ENCODE data around the gene CFAP68.
"Not testable (repeated sequence)": the region's sequence is repeated elsewhere in the genome, so short reads cannot be mapped to it uniquely, and the experiment has no call there.

The CFAP68 gene

DNA sequence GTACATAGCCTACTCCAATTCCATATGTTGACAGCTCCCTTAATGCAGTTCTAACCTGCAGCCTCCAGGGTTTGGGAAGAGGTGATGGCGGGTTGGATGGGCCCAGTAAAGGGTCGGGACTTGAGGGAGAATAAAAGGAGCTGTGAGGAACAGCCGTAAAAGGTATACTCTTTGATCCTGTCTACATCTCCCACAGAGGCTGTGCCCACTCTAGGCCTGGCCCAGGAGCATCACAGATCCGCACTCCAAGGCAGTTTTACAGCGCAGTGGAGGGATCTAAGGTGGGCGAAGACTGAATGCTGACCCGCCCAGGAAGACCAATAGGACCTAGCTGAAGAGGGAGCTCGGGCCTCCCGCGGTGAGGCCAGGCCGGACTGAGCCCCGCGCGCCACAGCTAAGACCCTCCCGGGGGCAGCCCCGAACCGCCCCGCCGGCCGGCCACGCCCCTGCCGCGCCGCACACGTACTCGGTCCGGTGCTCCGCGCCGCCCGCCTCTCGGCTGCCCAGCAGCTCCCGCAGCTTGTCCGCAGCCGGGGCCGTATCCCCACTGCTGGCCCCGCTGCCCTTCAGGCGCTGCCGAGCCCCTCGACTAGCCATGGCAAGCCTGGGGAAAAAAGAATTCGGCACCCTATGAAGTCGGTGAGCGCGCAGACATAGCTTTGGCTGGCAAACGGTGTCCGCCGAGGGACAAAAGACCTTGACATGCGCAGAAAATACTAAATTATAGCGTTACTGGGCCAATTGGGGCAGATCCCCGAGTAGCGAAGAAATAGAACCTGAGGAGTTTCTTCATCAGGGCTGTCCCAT lies 8.3 kb upstream of the CFAP68 start, which contains the start of gene ALG9:
TSS of gene ALG9 (minus strand) at position 696 of the 807 bp plus-strand sequence. CDS start at position 597, 99 bp downstream.
- Histone ChIP-seq H3K9me3 (ENCODE audit: control insufficient read depth, low read length) (no peaks in the 10 kb centered on the region), H3K9ac (ENCODE audit: low read length) (peak within 1 kb of the TSS; percentile 96), H3K4me3 (ENCODE audit: low read length) (peak within 1 kb of the TSS; percentile 87), H3K36me3 (ENCODE audit: control insufficient read depth, insufficient read depth, low read length, severe bottlenecking) (peaks cover 36% of the 10 kb centered on the region), H3K27me3 (replicated peaks; ENCODE audit: control insufficient read depth, insufficient read depth, low read length) (no peaks in the 10 kb centered on the region), H3K4me1 (ENCODE audit: control insufficient read depth, insufficient read depth, low read length) (peaks cover 8% of the 10 kb centered on the region)
- DNase-seq (ENCODE audit: low read depth): peak; percentile 83

DNA sequence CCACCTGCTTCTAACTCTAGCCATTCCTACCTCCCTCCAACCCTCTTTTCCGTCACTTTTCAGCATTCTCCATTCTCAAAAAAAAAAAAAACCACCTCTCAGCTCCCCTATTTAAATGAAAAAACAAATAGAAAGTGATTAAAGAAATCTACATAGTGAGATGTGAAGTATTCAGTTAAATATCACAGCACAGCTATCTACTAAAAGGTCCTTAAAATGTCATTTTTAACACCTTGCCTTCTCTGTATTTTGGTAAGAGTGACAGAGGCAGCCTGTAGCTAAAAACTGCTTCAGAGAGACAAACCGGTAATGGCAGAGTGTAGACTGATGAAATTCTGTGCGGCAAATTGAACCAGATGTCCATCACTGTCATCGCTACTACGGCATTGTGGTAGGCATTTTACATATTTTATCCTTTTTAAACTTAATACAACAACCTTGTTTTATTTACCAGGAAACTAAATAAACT lies 7.6 kb upstream of the CFAP68 start:
- Histone ChIP-seq H3K9me3 (ENCODE audit: control insufficient read depth, low read length) (no peaks in the 10 kb centered on the region), H3K4me3 (ENCODE audit: low read length) (peak overlapping the region; percentile 87), H3K27me3 (replicated peaks; ENCODE audit: control insufficient read depth, insufficient read depth, low read length) (no peaks in the 10 kb centered on the region), H3K36me3 (ENCODE audit: control insufficient read depth, insufficient read depth, low read length, severe bottlenecking) (peaks cover 31% of the 10 kb centered on the region), H3K9ac (ENCODE audit: low read length) (peak overlapping the region; percentile 96), H3K4me1 (ENCODE audit: control insufficient read depth, insufficient read depth, low read length) (peaks cover 8% of the 10 kb centered on the region)
- peak; percentile 27 for DNase-seq (ENCODE audit: low read depth)

DNA sequence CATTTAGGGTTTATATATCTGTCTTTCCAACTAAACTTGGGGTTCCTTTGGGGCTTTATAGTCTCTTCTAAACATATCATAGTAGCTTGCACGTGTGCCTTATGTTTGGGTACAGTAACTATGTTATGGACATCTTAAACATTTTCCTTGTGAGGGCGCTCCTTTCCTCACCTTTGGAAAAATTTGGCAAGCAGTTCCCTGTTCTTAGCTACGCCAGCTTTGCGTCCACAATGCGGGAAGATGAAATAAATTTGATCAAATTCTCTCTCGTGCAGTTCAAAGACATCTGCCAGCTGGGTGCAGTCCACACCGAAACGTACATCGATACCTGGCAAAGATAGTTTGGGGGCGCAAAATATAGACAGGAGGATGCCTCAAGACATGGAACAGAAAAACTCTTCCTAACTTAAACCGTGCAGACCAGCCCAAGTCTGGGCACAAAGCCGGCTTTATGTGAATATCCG lies 924 bp upstream of the CFAP68 start:
- H3K9ac ChIP-seq (ENCODE audit: low read length): peak overlapping the region; percentile 82
- peaks cover 9% of the 10 kb centered on the region for H3K36me3 ChIP-seq (ENCODE audit: control insufficient read depth, insufficient read depth, low read length, severe bottlenecking)
- no peaks in the 10 kb centered on the region for H3K27me3 ChIP-seq (replicated peaks; ENCODE audit: control insufficient read depth, insufficient read depth, low read length)
- peak; percentile 30 for DNase-seq (ENCODE audit: low read depth)
- H3K4me1 ChIP-seq (ENCODE audit: control insufficient read depth, insufficient read depth, low read length): peaks cover 11% of the 10 kb centered on the region
- no peaks in the 10 kb centered on the region for H3K9me3 ChIP-seq (ENCODE audit: control insufficient read depth, low read length)
- H3K4me3 ChIP-seq (ENCODE audit: low read length): peak overlapping the region; percentile 83

DNA sequence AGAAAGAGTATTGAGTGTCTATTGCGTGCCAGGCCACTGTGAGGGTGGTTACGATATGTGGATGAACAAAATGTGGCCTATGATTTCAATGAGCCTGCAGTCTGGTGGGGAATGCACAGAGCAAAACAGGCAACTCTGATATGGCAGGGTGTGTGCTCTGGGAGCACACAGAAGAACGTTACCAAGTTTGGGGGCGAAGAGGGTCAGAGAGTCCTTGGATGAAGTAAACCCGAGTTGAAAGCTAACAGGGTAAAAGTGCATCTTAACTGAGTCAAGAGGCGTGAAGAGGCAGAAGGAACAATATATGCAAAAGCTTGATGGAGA lies 258 bp downstream of the CFAP68 start:
- DNase-seq (ENCODE audit: low read depth): no peak
- H3K4me3 ChIP-seq (ENCODE audit: low read length): peak overlapping the region; percentile 83
- H3K36me3 ChIP-seq (ENCODE audit: control insufficient read depth, insufficient read depth, low read length, severe bottlenecking): peaks cover 9% of the 10 kb centered on the region
- no peaks in the 10 kb centered on the region for H3K9me3 ChIP-seq (ENCODE audit: control insufficient read depth, low read length)
- H3K4me1 ChIP-seq (ENCODE audit: control insufficient read depth, insufficient read depth, low read length): peaks cover 11% of the 10 kb centered on the region
- peak overlapping the region; percentile 82 for H3K9ac ChIP-seq (ENCODE audit: low read length)
- no peaks in the 10 kb centered on the region for H3K27me3 ChIP-seq (replicated peaks; ENCODE audit: control insufficient read depth, insufficient read depth, low read length)

DNA sequence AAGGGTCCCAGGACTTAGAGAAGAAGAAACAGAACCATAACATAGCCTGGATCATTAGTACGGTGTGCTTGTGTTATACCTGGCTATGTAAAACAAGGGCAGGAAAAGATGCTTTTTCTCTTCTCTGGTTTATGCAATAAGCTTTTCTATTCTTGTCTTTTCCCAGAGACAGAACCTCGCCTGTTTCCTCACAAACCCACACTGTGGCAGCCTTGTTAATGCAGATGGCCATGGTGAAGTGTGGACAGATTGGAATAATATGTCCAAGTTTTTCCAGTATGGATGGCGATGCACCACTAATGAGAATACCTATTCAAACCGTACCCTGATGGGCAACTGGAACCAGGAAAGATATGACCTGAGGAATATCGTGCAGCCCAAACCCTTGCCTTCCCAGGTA lies 2.9 kb downstream of the CFAP68 start:
- no peak overlapping the region for H3K9ac ChIP-seq (ENCODE audit: low read length)
- no peaks in the 10 kb centered on the region for H3K9me3 ChIP-seq (ENCODE audit: control insufficient read depth, low read length)
- no peak overlapping the region for H3K4me3 ChIP-seq (ENCODE audit: low read length)
- no peaks in the 10 kb centered on the region for H3K27me3 ChIP-seq (replicated peaks; ENCODE audit: control insufficient read depth, insufficient read depth, low read length)
- H3K36me3 ChIP-seq (ENCODE audit: control insufficient read depth, insufficient read depth, low read length, severe bottlenecking): no peaks in the 10 kb centered on the region
- no peak for DNase-seq (ENCODE audit: low read depth)
- peaks cover 11% of the 10 kb centered on the region for H3K4me1 ChIP-seq (ENCODE audit: control insufficient read depth, insufficient read depth, low read length)

DNA sequence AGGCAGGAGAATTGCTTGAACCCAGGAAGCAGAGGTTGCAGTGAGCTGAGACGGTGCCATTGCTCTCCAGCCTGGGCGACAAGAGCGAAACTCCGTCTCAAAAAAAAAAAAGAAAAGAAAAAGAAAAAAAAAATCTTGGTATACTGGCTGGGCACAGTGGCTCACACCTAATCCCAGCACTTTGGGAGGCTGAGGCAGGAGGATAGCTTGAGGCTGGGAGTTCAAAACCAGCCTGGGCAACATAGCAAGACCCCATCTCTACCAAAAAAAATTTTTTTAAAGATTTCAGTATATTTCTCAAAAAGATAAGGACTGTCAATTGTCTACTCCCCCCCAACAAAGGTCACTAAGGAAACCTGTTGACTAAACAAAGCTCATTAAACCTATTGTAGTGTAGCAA lies 5.7 kb downstream of the CFAP68 start:
- H3K9ac ChIP-seq (ENCODE audit: low read length); DNase-seq (ENCODE audit: low read depth); H3K27me3 ChIP-seq (replicated peaks; ENCODE audit: control insufficient read depth, insufficient read depth, low read length); H3K9me3 ChIP-seq (ENCODE audit: control insufficient read depth, low read length); H3K4me1 ChIP-seq (ENCODE audit: control insufficient read depth, insufficient read depth, low read length); H3K36me3 ChIP-seq (ENCODE audit: control insufficient read depth, insufficient read depth, low read length, severe bottlenecking); H3K4me3 ChIP-seq (ENCODE audit: low read length): not testable (repeated sequence)

DNA sequence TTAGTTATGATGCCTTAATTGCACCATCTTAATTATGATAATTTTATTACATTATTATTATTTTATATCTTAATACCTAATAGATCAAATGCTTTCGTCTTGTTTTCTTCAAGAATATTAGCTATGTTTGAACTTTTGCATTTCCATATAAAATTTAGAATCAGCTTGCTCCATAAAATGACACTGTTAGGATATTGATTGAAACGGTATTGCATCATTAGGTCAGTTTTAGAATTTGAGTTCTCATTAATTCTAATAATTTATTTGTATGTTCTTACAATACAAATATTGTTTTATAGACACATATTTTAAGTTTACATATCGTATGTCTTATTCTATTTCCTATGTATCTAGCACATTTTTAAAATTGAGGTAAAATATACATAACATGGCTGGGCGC lies 6.7 kb downstream of the CFAP68 start:
- Histone ChIP-seq H3K9me3 (ENCODE audit: control insufficient read depth, low read length) (no peaks in the 10 kb centered on the region), H3K4me1 (ENCODE audit: control insufficient read depth, insufficient read depth, low read length) (no peaks in the 10 kb centered on the region), H3K4me3 (ENCODE audit: low read length) (no peak overlapping the region), H3K9ac (ENCODE audit: low read length) (no peak overlapping the region), H3K36me3 (ENCODE audit: control insufficient read depth, insufficient read depth, low read length, severe bottlenecking) (no peaks in the 10 kb centered on the region), H3K27me3 (replicated peaks; ENCODE audit: control insufficient read depth, insufficient read depth, low read length) (no peaks in the 10 kb centered on the region)
- no peak for DNase-seq (ENCODE audit: low read depth)

DNA sequence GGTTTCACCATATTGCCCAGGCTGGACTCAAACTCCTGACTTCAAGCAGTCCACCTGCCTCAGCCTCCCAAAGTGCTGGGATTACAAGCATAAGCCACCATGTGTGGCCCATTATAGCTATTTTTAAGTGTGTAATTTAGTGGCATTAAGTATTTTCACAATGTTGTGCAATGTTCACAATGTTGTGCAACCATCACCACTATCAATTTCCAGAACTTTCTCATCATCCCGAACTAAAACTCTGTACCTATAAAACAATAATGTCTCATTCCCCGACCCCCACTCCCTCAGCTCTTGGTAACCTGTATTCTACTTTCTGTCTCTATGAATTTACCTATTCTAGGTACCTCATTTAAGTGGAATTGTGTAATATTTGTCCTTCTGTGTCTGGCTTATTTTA lies 7.5 kb downstream of the CFAP68 start:
- no peak overlapping the region for H3K4me3 ChIP-seq (ENCODE audit: low read length)
- no peaks in the 10 kb centered on the region for H3K36me3 ChIP-seq (ENCODE audit: control insufficient read depth, insufficient read depth, low read length, severe bottlenecking)
- no peak overlapping the region for H3K9ac ChIP-seq (ENCODE audit: low read length)
- no peaks in the 10 kb centered on the region for H3K4me1 ChIP-seq (ENCODE audit: control insufficient read depth, insufficient read depth, low read length)
- H3K27me3 ChIP-seq (replicated peaks; ENCODE audit: control insufficient read depth, insufficient read depth, low read length): no peaks in the 10 kb centered on the region
- no peaks in the 10 kb centered on the region for H3K9me3 ChIP-seq (ENCODE audit: control insufficient read depth, low read length)
- no peak for DNase-seq (ENCODE audit: low read depth)

DNA sequence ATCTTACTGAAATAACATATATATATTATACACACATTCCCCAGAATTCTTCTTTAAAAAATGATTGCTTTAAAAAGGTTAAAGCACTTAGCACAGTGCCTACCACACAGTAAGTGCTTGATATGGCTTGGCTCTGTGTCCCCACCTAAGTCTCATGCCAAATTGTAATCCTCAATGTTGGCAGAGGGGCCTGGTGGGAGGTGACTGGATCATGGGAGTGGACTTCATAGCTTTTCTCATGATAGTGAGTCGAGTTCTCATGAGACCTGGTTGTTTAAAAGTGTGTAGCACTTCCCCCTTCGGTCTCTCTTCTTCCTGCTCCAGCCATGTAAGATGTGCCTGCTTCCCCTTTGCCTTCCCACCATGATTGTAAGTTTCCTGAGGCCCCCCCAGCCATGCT lies 26.1 kb downstream of the CFAP68 start:
- Histone ChIP-seq H3K4me3 (ENCODE audit: low read length) (no peak overlapping the region), H3K9me3 (ENCODE audit: control insufficient read depth, low read length) (no peaks in the 10 kb centered on the region), H3K9ac (ENCODE audit: low read length) (no peak overlapping the region), H3K27me3 (replicated peaks; ENCODE audit: control insufficient read depth, insufficient read depth, low read length) (no peaks in the 10 kb centered on the region), H3K36me3 (ENCODE audit: control insufficient read depth, insufficient read depth, low read length, severe bottlenecking) (peaks cover 20% of the 10 kb centered on the region), H3K4me1 (ENCODE audit: control insufficient read depth, insufficient read depth, low read length) (peaks cover 31% of the 10 kb centered on the region)
- peak; percentile 67 for DNase-seq (ENCODE audit: low read depth)

DNA sequence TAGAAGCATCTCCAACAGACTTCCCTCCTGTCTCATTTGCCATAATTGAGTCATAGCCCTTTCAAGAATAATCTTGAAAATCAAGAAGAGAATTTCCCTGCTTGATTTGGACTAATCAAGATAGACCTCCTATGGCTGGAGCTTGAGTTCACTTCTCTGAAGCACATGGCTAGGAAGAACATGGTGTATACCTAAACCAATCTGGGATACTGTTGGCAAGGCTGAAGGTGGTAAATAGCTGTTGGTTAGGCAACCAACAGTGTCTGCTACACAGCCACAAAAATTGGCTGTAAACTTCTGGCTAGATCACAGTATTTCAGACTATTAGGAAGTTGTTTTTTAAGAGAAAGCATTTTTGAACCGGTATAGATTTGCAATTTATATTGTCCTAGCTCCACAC lies 27.3 kb downstream of the CFAP68 start:
- Histone ChIP-seq H3K27me3 (replicated peaks; ENCODE audit: control insufficient read depth, insufficient read depth, low read length) (no peaks in the 10 kb centered on the region), H3K9me3 (ENCODE audit: control insufficient read depth, low read length) (no peaks in the 10 kb centered on the region), H3K4me3 (ENCODE audit: low read length) (no peak overlapping the region), H3K4me1 (ENCODE audit: control insufficient read depth, insufficient read depth, low read length) (peaks cover 43% of the 10 kb centered on the region), H3K9ac (ENCODE audit: low read length) (no peak overlapping the region), H3K36me3 (ENCODE audit: control insufficient read depth, insufficient read depth, low read length, severe bottlenecking) (peaks cover 21% of the 10 kb centered on the region)
- DNase-seq (ENCODE audit: low read depth): peak; percentile 8

DNA sequence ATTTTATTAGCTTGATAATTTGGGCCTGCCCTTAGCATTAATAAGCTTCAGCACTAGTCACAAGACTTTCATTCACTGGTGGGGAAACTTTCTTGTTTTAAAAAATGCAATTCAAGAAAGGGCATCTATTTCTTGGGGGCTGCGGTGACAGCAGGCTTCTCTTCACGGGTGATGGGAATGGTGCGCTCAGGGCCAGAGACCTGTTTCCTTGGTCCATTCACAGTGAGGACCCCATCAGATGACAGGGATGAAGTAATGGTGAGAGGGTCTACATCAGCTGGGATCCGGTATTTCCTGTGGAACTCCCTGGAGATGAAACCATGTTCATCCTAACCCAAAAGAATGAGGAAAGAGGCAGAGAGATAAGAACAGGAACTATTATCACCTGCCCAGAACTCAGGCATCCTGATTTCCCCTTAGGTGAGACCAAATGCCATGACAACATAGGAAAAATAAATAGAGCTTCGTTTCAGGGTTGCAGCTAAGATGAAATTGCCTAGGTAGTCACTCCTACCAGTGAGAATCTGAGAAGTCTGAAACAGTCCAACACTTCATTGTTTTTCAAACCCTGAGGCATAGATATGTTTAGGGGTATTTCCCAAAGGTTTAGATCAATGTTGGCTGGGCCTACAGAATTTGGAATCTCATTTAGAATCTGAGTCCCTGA lies 29.4 kb downstream of the CFAP68 start:
- Histone ChIP-seq H3K9me3 (ENCODE audit: control insufficient read depth, low read length) (no peaks in the 10 kb centered on the region), H3K9ac (ENCODE audit: low read length) (peak overlapping the region; percentile 99), H3K27me3 (replicated peaks; ENCODE audit: control insufficient read depth, insufficient read depth, low read length) (no peaks in the 10 kb centered on the region), H3K4me1 (ENCODE audit: control insufficient read depth, insufficient read depth, low read length) (peaks cover 54% of the 10 kb centered on the region), H3K4me3 (ENCODE audit: low read length) (peak overlapping the region; percentile 84), H3K36me3 (ENCODE audit: control insufficient read depth, insufficient read depth, low read length, severe bottlenecking) (peaks cover 21% of the 10 kb centered on the region)
- no peak for DNase-seq (ENCODE audit: low read depth)
